Mammary epithelial cell (primary cell): ENCODE results near the gene SAT1.
"Not testable (repeated sequence)": the region's sequence is repeated elsewhere in the genome, so short reads cannot be mapped to it uniquely, and the experiment has no call there.

ENCODE experiments used
- EZH2 ChIP-seq: IDR thresholded peaks from 2 replicates; pipeline ENCODE4 v1.6.1; 2012; ENCODE audit warnings: low read length, inconsistent platforms, borderline replicate concordance
- TF ChIP-seq, protein P1 (sequence below), 2 donors: IDR thresholded peaks in 1 of 2; conservative IDR thresholded peaks in 1 of 2; 2 replicates each; pipeline ENCODE4 v1.5.1; 2011 to 2012; ENCODE audit warnings: inconsistent platforms in 2 of 2, low read length in 2 of 2, mild to moderate bottlenecking in 2 of 2, control low read depth in 1 of 2, low read depth in 1 of 2; ENCODE audit not compliant: insufficient read depth in 1 of 2; ENCODE audit errors: extremely low read depth in 1 of 2

DNA sequence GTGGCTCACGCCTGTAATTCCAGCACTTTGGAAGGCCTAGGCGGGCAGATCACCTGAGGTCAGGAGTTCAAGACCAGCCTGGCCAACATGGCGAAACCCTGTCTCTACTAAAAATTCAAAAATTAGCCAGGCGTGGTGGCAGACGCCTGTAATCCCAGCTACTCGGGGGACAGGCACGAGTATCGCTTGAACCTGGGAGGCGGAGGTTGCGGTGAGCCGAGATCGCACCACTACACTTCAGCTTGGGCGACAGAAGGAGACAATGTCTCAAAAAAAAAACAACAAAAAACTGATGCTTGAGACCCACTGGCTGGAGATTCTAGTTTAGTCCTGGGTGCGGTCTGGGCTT lies 39.4 kb upstream of the SAT1 start:
- TF ChIP-seq, protein P1, sequence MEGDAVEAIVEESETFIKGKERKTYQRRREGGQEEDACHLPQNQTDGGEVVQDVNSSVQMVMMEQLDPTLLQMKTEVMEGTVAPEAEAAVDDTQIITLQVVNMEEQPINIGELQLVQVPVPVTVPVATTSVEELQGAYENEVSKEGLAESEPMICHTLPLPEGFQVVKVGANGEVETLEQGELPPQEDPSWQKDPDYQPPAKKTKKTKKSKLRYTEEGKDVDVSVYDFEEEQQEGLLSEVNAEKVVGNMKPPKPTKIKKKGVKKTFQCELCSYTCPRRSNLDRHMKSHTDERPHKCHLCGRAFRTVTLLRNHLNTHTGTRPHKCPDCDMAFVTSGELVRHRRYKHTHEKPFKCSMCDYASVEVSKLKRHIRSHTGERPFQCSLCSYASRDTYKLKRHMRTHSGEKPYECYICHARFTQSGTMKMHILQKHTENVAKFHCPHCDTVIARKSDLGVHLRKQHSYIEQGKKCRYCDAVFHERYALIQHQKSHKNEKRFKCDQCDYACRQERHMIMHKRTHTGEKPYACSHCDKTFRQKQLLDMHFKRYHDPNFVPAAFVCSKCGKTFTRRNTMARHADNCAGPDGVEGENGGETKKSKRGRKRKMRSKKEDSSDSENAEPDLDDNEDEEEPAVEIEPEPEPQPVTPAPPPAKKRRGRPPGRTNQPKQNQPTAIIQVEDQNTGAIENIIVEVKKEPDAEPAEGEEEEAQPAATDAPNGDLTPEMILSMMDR (conservative IDR thresholded peaks at IDR 0.05 in 1 of 2, IDR thresholded peaks at IDR 0.05 in 1 of 2; ENCODE audit: extremely low read depth in 1 of 2, insufficient read depth in 1 of 2, low read depth in 1 of 2, low read length in 2 of 2) = not testable (repeated sequence)
- not testable (repeated sequence) for TF ChIP-seq EZH2
